ENCODE results near the gene SLC25A5. TPM values are rescaled to one million over a fixed set of nuclear protein-coding genes. Genes with fewer than 3 reads are reported as not detected.

SLC25A5 gene
- total RNA-seq, 1 experiment from 2014 or later, result 641 TPM

GRCh38 chrX:119424999-119425398 is 43.2 kb upstream of the SLC25A5 start (continued):
- TF ChIP-seq MAX (IDR thresholded peaks at IDR 0.05), result no peak
- no peak for TF ChIP-seq ZFX (IDR thresholded peaks at IDR 0.05)
- no peak for TF ChIP-seq EZH2phosphoT487 (IDR thresholded peaks at IDR 0.05; ENCODE audit: borderline replicate concordance)
- no peak for TF ChIP-seq REST (IDR thresholded peaks at IDR 0.05; ENCODE audit: low read depth)

GRCh38 chrX:119427024-119427794 is 41.0 kb upstream of the SLC25A5 start:
- CTCF ChIA-PET, result no interaction called here
- RAD21 ChIA-PET (ENCODE audit: low non-redundant PET in 1 of 2, low total read pairs in 2 of 2, uncharacterized antibody in 2 of 2, unreplicated experiment in 2 of 2), result no interaction called here
- POLR2A ChIA-PET, result no interaction called here
- intact Hi-C loops (cut with micrococcal nuclease), result no loop called here
- H2AFZ ChIP-seq (ENCODE audit: low read depth, low read length, poor library complexity, severe bottlenecking), result no peak overlapping the region
- H3K4me1 ChIP-seq (ENCODE audit: control insufficient read depth in 1 of 2, insufficient read depth in 2 of 2, low read length in 2 of 2), result peaks cover 0 to 4% of the 10 kb centered on the region in 2 experiments; a peak in 1 of 4 replicates
- no peaks in the 10 kb centered on the region for H3K9me3 ChIP-seq (ENCODE audit: control insufficient read depth in 1 of 2, insufficient read depth in 1 of 2, low read depth in 1 of 2, low read length in 2 of 2)
- H4K20me1 ChIP-seq (ENCODE audit: insufficient read depth), result no peaks in the 10 kb centered on the region
- H3K79me2 ChIP-seq (ENCODE audit: insufficient read depth, low read length), result no peaks in the 10 kb centered on the region
- no peaks in the 10 kb centered on the region for H3K9me2 ChIP-seq (ENCODE audit: insufficient read depth)
- H3K4me2 ChIP-seq (ENCODE audit: low read length), result no peak overlapping the region
- no TSS peak for BruUV-seq (replicated peaks)
- TF ChIP-seq JUND (IDR thresholded peaks at IDR 0.05), result no peak
- no peak for TF ChIP-seq CEBPB (IDR thresholded peaks at IDR 0.05; ENCODE audit: low read depth)
- no peak for TF ChIP-seq SP1 (IDR thresholded peaks at IDR 0.05; ENCODE audit: low read depth)
- TF ChIP-seq ZBTB33 (IDR thresholded peaks at IDR 0.05; ENCODE audit: extremely low read depth, insufficient replicate concordance, low read length), result no peak
- TF ChIP-seq ZFX (IDR thresholded peaks at IDR 0.05), result no peak
- DNase-seq (ENCODE audit: low read depth, low spot score) (no peak), ATAC-seq (no peak)
- H3K27me3 ChIP-seq (ENCODE audit: insufficient read depth, low read length), result no peaks in the 10 kb centered on the region
- H3K4me3 ChIP-seq (replicated peaks in 1 of 2; ENCODE audit: low read depth in 1 of 2, low read length in 2 of 2), result no peak overlapping the region
- H3K36me3 ChIP-seq (ENCODE audit: control insufficient read depth in 1 of 2, insufficient read depth in 2 of 2, low read length in 2 of 2), result no peaks in the 10 kb centered on the region; a peak in 1 of 4 replicates
- H3K27ac ChIP-seq (ENCODE audit: low read depth, low read length), result no peak overlapping the region
- H3K9ac ChIP-seq (ENCODE audit: low read length), result no peak overlapping the region
